B cell (primary cell): ENCODE data around the gene HOXC4.

Experiments used
- CTCF ChIP-seq: fragments of 200-600 bp; IDR thresholded peaks from one replicate; pipeline ENCODE4 v1.8.0; 2022; ENCODE audit warnings: antibody characterized with exemption, mild to moderate bottlenecking
- EZH2 ChIP-seq: IDR thresholded peaks from 2 replicates; pipeline ENCODE4 v1.6.1; 2012; ENCODE audit warnings: borderline replicate concordance, low read depth, mild to moderate bottlenecking, moderate library complexity, low read length; ENCODE audit not compliant: insufficient read depth, poor library complexity, severe bottlenecking

- TF ChIP-seq CTCF: no peak
- no peak for TF ChIP-seq EZH2
Observed at GRCh38 chr12:54075974-54076373, 22.3 kb downstream of the HOXC4 start.
